Hypothalamus (tissue), 51 donors: ENCODE data around the gene CCDC106.

Experiments
- DNase-seq, 51 donors: peaks; one replicate each; lab custom pipeline; 2025; lab: John Stamatoyannopoulos, UW

Gene CCDC106

GRCh38 chr19:55647732-55648584 is at the start of gene CCDC106:
Gene CCDC106, plus strand, starts transcription at chr19:55648212. Its CDS starts 835 bp downstream, at chr19:55649047.
- peak in 48 of 51 donors; percentile 39 to 91 (median 74) for DNase-seq

GRCh38 chr19:55598719-55599467 is 49.1 kb upstream of the CCDC106 start:
- DNase-seq = peak; percentile 73 to 98 (median 89)

- peak; percentile 90 to 100 (median 97) for DNase-seq
Observed at GRCh38 chr19:55599468-55599841, 48.6 kb upstream of the CCDC106 start, which contains the start of gene FIZ1. Gene FIZ1, minus strand, starts transcription at chr19:55599517. Its CDS starts 1,652 bp downstream, at chr19:55597865.

GRCh38 chr19:55599842-55600661 is 48.0 kb upstream of the CCDC106 start, which contains the start of gene ZNF524:
Gene ZNF524, plus strand, starts transcription at chr19:55600288. Its CDS starts 1,825 bp downstream, at chr19:55602113.
- DNase-seq = peak; percentile 73 to 100 (median 90)

DNA sequence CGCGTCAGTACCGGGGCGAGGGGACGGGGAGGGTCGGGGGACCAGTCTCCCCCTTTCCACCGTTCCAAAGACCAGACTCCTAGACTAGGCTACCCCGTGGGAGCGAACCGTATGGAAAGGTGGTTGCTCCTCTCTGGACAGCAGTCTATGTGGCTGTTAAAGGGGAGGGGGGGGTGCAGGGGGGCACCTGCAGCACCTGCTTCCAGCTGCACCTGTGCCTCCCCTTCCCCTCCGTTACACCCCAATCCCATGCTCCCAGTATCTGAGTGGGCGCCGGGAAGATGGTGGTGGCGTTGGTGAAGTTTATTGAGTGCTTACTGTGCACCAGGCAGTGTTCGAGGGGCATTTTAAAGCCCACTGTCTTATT is 47.4 kb upstream of the CCDC106 start:
- peak in 2 of 51 donors; percentile 43 to 44 for DNase-seq

DNA sequence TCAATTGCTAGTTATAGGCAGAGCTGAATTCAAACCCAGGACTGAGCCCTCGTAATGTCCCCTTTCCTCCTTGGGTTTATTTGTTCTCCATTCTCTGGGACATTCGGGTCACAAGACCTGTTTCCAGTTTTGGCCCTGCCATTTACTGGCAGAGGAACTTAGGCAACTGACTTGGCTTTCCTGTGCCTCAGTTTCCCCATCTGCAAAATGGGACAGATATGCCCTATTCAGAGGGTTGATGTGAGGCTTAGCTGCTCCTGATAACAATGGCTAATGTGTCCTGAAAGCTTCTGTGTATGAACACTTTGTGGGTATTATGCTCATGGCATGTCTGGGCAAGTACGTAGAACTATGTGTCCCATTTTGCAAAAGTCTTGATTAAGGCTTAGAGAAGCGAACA is 46.9 kb upstream of the CCDC106 start:
- DNase-seq = no peak

- no peak for DNase-seq
Observed at GRCh38 chr19:55602104-55603001, 45.7 kb upstream of the CCDC106 start.

- DNase-seq = no peak
Observed at GRCh38 chr19:55603115-55603514, 44.9 kb upstream of the CCDC106 start.

- DNase-seq = no peak
Observed at GRCh38 chr19:55603581-55604292, 44.3 kb upstream of the CCDC106 start.

DNA sequence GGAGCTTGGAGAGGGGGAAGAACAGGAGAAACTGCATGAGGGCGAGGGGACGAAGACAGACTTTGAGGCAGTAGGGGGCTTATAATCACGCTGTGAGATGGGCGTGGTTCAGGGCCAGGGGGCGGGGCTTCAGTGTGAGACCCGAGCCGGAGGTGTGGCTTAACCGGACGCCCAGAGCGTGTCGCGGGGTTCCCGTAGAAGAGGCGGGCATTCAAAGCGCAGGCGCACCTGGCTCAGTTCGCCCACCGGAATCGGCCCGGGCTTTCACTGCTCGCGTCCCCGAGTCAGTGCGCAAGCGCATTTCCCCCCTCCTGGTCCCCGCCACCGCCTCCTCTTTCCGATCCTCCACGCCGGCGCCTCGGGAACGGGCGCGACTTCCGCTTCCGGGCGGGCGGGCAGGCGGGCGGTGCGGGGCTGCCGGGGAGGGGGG is 42.8 kb upstream of the CCDC106 start:
- DNase-seq = peak; percentile 58 to 98 (median 92)

- peak in 41 of 51 donors; percentile 10 to 79 (median 42) for DNase-seq
Observed at GRCh38 chr19:55605637-55606470, 42.2 kb upstream of the CCDC106 start, which contains the start of gene ZNF865. Gene ZNF865, plus strand, starts transcription at chr19:55605647. Its CDS starts 7,972 bp downstream, at chr19:55613619.

- no peak for DNase-seq
Observed at GRCh38 chr19:55606471-55606787, 41.6 kb upstream of the CCDC106 start.

- DNase-seq = no peak
Observed at GRCh38 chr19:55606817-55607216, 41.2 kb upstream of the CCDC106 start.

GRCh38 chr19:55609326-55609725 is 38.7 kb upstream of the CCDC106 start:
- DNase-seq = no peak

DNA sequence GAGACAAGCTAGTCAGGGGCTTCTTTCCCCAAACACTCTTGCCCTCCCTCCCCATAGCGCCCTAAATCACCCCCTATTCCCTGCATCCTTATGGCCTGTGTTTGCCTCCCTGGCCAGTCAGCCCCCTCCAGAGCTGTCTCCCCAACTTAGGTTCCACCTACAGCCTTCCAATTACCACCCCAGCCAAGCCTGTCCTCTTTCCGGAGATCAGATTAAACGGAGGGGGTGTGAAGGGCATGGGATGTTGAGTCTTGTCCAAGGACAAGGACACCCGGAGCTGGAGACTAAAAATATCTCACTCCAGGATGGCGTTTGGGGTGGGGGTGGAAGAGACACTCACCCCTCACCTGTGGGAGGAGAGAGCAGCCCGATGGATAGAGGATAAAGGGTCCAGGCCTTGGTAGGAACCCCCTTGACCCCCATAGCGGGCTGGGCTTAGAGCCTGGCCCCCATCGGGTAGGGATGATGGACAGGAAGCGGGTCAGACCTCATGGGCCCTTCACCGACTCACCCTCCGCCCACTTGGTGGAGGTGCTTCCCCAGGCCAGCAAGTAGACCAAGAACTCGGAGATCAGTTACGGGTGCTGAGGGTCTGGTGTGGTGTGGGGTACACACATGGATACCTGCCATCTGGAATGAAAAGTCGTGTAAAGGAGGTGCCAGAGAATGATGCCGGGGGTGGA is 36.6 kb upstream of the CCDC106 start:
- DNase-seq = no peak

- DNase-seq = no peak
Observed at GRCh38 chr19:55611983-55612645, 35.9 kb upstream of the CCDC106 start.

- no peak for DNase-seq
Observed at GRCh38 chr19:55613396-55613795, 34.6 kb upstream of the CCDC106 start.
